Measurements from ENCODE around the gene HSD11B1.

DNA sequence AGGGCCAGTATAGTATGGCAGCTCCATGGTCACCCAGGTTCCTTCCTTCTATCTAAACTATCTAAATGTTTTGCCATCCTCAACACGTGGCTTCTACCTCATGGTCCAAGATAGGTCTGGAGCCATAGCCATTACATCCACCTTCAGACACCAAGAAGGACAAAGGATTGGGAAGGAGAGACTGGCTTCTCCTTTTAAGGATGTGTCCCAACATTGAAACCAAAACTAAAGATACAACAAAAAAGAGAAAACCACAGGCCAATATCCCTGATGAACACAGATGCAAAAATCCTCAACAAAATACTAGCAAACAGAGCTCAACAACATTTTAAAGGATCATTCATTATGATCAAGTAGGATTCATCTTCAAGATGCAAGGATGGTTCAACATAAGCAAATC lies 24.8 kb downstream of the HSD11B1 start:
- TF ChIP-seq, protein P1, sequence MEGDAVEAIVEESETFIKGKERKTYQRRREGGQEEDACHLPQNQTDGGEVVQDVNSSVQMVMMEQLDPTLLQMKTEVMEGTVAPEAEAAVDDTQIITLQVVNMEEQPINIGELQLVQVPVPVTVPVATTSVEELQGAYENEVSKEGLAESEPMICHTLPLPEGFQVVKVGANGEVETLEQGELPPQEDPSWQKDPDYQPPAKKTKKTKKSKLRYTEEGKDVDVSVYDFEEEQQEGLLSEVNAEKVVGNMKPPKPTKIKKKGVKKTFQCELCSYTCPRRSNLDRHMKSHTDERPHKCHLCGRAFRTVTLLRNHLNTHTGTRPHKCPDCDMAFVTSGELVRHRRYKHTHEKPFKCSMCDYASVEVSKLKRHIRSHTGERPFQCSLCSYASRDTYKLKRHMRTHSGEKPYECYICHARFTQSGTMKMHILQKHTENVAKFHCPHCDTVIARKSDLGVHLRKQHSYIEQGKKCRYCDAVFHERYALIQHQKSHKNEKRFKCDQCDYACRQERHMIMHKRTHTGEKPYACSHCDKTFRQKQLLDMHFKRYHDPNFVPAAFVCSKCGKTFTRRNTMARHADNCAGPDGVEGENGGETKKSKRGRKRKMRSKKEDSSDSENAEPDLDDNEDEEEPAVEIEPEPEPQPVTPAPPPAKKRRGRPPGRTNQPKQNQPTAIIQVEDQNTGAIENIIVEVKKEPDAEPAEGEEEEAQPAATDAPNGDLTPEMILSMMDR (IDR thresholded peaks at IDR 0.05; ENCODE audit: low read depth, low read length), result no peak
- TF ChIP-seq POLR2A (IDR thresholded peaks at IDR 0.05; ENCODE audit: extremely low read depth, insufficient read length) (no peak), MYC (IDR thresholded peaks at IDR 0.05; ENCODE audit: low read depth, low read length) (no peak)
- TF ChIP-seq, protein P2, sequence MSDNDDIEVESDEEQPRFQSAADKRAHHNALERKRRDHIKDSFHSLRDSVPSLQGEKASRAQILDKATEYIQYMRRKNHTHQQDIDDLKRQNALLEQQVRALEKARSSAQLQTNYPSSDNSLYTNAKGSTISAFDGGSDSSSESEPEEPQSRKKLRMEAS (IDR thresholded peaks at IDR 0.05; ENCODE audit: low read depth, low read length), result no peak

Data from NB4 (cell line).